Retinal pigment epithelial cell (primary cell): ENCODE measurements around the gene PID1.

Experiments
- DNase-seq: peaks from one replicate; pipeline ENCODE4 v3.0.0-alpha.2; 2010; ENCODE audit warnings: low read depth
- H3K4me3 ChIP-seq: 2 replicates; pipeline ENCODE4 v1.5.1; 2011; ENCODE audit warnings: mild to moderate bottlenecking, low read length, control low read depth, moderate library complexity
- TF ChIP-seq, protein P1 (sequence below): conservative IDR thresholded peaks from 2 replicates; pipeline ENCODE4 v1.5.1; 2011; ENCODE audit warnings: low read depth, low read length, control low read depth, inconsistent platforms

The PID1 gene

DNA sequence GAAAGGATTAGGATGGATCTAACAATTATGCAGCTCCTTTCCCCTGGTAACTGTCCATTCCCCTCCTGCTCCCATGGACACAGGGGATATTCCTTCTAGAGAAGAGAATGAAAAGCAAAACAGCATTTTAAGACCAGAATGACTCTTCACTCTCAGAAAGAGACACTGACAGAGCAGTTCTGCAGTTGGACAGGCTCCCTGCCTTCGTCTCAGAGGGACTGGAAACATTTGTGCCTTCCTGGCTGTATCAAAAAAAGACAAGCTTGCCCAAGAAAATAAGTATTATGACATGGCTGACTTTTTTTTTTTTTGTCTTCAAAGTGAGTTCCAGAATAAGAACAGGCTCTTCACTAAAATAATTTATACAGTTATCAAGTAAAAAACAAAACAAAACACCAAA lies 9.5 kb downstream of the PID1 start:
- TF ChIP-seq, protein P1, sequence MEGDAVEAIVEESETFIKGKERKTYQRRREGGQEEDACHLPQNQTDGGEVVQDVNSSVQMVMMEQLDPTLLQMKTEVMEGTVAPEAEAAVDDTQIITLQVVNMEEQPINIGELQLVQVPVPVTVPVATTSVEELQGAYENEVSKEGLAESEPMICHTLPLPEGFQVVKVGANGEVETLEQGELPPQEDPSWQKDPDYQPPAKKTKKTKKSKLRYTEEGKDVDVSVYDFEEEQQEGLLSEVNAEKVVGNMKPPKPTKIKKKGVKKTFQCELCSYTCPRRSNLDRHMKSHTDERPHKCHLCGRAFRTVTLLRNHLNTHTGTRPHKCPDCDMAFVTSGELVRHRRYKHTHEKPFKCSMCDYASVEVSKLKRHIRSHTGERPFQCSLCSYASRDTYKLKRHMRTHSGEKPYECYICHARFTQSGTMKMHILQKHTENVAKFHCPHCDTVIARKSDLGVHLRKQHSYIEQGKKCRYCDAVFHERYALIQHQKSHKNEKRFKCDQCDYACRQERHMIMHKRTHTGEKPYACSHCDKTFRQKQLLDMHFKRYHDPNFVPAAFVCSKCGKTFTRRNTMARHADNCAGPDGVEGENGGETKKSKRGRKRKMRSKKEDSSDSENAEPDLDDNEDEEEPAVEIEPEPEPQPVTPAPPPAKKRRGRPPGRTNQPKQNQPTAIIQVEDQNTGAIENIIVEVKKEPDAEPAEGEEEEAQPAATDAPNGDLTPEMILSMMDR: no peak
- DNase-seq: no peak

DNA sequence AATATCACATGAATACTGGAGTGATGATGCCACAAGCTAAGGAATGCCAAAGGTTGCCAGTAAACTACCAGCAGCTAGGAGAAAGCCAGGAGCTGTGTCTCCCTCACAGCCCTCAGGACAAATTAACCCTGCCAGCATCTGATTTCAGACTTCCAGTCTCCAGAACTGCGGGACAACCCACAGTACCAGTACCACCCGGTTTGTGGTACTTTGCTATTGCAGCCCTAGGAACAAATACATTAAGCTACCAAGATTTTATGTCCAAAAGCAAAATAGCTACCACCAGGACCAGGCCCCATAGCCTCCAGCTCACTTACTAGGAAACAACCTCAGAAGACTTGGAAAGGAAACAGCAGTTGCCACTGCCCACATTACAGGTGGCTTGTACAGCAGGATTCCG lies 10.0 kb downstream of the PID1 start:
- TF ChIP-seq, protein P1: no peak
- no peak overlapping the region for H3K4me3 ChIP-seq

More for the DNA sequence above, 9.5 kb downstream of the PID1 start:
- H3K4me3 ChIP-seq: no peak overlapping the region

GRCh38 chr2:229257985-229258384 lies 13.1 kb downstream of the PID1 start:
- TF ChIP-seq, protein P1: no peak
- no peak for DNase-seq
- no peak overlapping the region for H3K4me3 ChIP-seq

More for the DNA sequence above, 10.0 kb downstream of the PID1 start:
- no peak for DNase-seq

DNA sequence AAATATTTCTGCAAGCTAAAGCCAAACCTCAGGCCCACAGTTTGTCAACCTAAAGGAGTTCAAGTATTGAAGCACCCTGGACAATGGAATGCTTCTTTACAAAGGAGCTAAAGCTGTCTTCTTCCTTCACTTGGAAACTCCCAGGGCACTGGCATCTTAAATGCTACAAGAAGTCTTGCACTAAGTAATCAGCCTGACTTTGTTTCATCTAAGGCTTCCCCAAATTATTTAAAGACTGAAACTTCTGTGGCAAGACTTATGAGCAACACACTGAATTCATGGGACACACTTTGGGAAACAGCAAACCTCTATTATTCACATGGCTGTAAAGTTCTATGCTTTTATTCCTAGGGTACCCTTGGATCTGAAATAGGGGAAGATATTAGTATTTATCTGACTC lies 14.7 kb downstream of the PID1 start:
- TF ChIP-seq, protein P1: no peak
- DNase-seq: no peak
- no peak overlapping the region for H3K4me3 ChIP-seq

DNA sequence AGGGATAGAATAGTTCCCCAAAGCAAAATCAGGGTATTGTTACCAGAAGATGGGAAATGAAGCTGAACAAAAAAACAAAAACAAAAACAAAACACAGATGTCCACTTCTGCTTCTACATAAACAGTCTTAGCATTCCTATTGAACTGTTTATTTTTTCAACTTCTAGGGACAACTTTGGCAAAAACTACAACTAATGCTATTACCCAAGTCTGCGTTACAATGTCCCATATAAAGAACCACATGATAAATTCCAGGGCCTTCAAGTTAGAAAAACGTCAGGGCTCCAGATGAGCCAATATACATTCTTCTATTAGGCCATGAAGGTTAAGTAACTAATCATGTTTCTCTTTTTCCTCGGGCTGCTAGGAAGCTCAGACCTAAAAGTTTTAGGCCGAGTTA lies 16.9 kb downstream of the PID1 start:
- DNase-seq: no peak
- TF ChIP-seq, protein P1: no peak
- no peak overlapping the region for H3K4me3 ChIP-seq

DNA sequence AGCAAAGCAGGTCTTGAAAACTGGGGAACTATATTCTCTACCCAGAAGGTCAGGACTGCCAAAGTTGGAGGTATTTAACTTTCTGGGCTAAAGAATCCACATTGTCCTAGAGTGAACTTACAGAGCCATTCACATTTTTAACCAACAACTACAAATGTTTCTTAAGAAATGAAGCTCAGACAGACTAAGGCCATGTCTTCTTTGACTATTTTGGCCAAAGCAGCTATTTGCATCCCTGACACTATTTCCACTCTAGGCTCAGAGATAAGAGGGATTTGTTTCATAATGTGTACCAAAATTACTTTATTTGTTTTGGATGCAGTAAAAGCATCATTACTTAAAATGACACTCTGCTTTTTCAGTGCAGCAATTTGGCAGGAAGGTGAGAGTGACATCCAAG lies 18.1 kb downstream of the PID1 start:
- DNase-seq: no peak
- H3K4me3 ChIP-seq: no peak overlapping the region
- TF ChIP-seq, protein P1: no peak

DNA sequence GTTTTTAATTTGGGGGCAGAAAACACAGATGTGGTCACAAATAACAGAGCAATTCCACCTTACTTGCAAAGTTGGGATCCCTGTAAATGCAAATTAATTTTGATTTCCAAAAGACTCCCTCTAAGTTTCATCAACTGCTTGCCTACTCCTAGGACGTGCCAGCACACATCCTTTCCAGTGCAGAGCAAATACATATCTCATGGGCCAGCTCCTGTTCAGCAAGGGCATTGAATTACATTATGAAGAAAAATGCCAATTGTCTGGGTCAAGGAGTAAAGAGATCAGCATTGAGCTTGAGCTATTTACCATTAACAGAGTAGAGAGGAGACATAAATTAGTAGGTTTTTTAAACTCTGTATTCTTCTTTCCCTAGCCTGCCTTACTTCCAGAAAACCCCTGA lies 18.8 kb downstream of the PID1 start:
- TF ChIP-seq, protein P1: no peak
- no peak overlapping the region for H3K4me3 ChIP-seq
- DNase-seq: no peak
